Heart left ventricle (tissue), 16 donors: ENCODE measurements around the gene RSKR. TPM values are rescaled to one million over a fixed set of nuclear protein-coding genes. Genes with fewer than 3 reads are reported as not detected.
A peak's percentile ranks its signal among the peaks of the same experiment; 100 is the strongest.

Experiments used
- ATAC-seq, 4 donors: fragments of 200-7000 bp; cut with Tn5 transposase; one replicate each; pipeline ENCODE4 v1.9.1; 2020 to 2022; ENCODE audit warnings: moderate library complexity in 4 of 4, mild to moderate bottlenecking in 3 of 4, moderate number of reproducible peaks in 1 of 4
- DNase-seq, 5 donors: peaks; one replicate each; pipeline ENCODE4 v3.0.0-alpha.2; 2020
- H3K27ac ChIP-seq, 12 donors: fragments of 200-600 bp; sonication (generic) in 4 of 12; one replicate each; pipeline versions ENCODE4 v1.5.0 to v1.8.0; 2016 to 2022; ENCODE audit warnings: mild to moderate bottlenecking in 2 of 12
- H3K27me3 ChIP-seq, 9 donors: fragments of 200-600 bp; sonication (generic) in 2 of 9; one replicate each; pipeline versions ENCODE4 v1.5.1 to v1.8.0; 2016 to 2022; ENCODE audit warnings: mild to moderate bottlenecking in 3 of 9
- H3K36me3 ChIP-seq, 9 donors: fragments of 200-600 bp; sonication (generic) in 2 of 9; one replicate each; pipeline versions ENCODE4 v1.5.0 to v1.8.0; 2018 to 2022; ENCODE audit warnings: mild to moderate bottlenecking in 2 of 9
- H3K4me1 ChIP-seq, 12 donors: fragments of 200-600 bp; sonication (generic) in 4 of 12; one replicate each; pipeline versions ENCODE4 v1.5.0 to v1.8.0; 2016 to 2022; ENCODE audit warnings: mild to moderate bottlenecking in 3 of 12
- H3K4me3 ChIP-seq, 12 donors: fragments of 200-600 bp; sonication (generic) in 4 of 12; one replicate each; pipeline versions ENCODE4 v1.5.0 to v1.8.0; 2017 to 2022; ENCODE audit warnings: mild to moderate bottlenecking in 9 of 12, moderate library complexity in 4 of 12
- H3K9me3 ChIP-seq, 12 donors: fragments of 200-600 bp; sonication (generic) in 4 of 12; one replicate each; pipeline versions ENCODE4 v1.5.0 to v1.8.0; 2016 to 2022; ENCODE audit warnings: mild to moderate bottlenecking in 1 of 12
- POLR2A ChIP-seq, 2 donors: fragments of 450-650 bp; IDR thresholded peaks; one replicate each; pipeline ENCODE4 v1.6.1; 2017; ENCODE audit warnings: antibody characterized with exemption in 2 of 2, mild to moderate bottlenecking in 2 of 2, moderate library complexity in 2 of 2
- WGBS, 4 donors: extraction: QIAGEN DNeasy Blood & Tissue Kit in 2 of 4; methylation state at CpG; one replicate each; pipeline versions ENCODE4 v1.1.5 to v1.1.7; 2013 to 2018; 5-methylcytosine and 5-hydroxymethylcytosine counted together
- intact Hi-C, 10 donors: fragments of 100-400 bp; cut with DNase I; formaldehyde crosslinking; loops; one replicate each; pipeline versions ENCODE4 v1.11.1 to v1.14.2; 2022
- polyA plus RNA-seq, 2 donors: library from polyadenylated mRNA; stranded (reverse); fragments of 200-250 nt; gene quantifications; one replicate each; pipeline ENCODE4 v1.2.3, GENCODE V29; 2013
- total RNA-seq, 9 donors: library from RNA; depleted of rRNA in 2 of 9; stranded (reverse); fragments of >200 nt in 2 of 9; fragmentation: NEBNext Ultra II Directional in 3 of 9; extraction: Animal tissue kit (Norgen Biotek cat#: 25700) in 3 of 9; gene quantifications; one replicate each; pipeline versions ENCODE4 v1.1.0 to v1.2.4, GENCODE V29; 2016 to 2023
- TF ChIP-seq, protein P1 (sequence below), 12 donors: fragments of 200-600 bp; sonication (generic) in 4 of 12; IDR thresholded peaks; one replicate each; pipeline versions ENCODE4 v1.5.0 to v1.8.0; 2018 to 2022; ENCODE audit warnings: antibody characterized with exemption in 12 of 12, mild to moderate bottlenecking in 5 of 12
- donor health status: ischemic (EF 13 %, LVEDD 7.1; RV severe dilation, severe dysfunction).
- donor health status: healthy with polysubstance abuse.
- donor health status: DM: no; HTN: yes; CAD: no.
- donor health status: DM: no; HTN: no; CAD: no.
- donor health status: ischemic (EF 25% LVEDD 6.9; RV normal size, moderate dysfunction).
- donor health status: ischemic (EF 25% LVEDD 5.7; RV mildly dilated, moderate dysfunction).
- donor health status: healthy.
- donor health status: DM: yes; HTN: yes; CAD: no.
- donor health status: ischemic (EF 35%, LVEDD 5.7; RV mildly dilated, moderate dysfunction).
- donor health status: nonischemic (EF 11% LVEDD 7.7; RV severe dilation, severe dysfunction).
- donor health status: DM: yes; HTN: yes; CAD: no.
- donor health status: PGD.
- donor health status: ischemic (EF 29% LVEDD 5.4; RV normal size, mild dysfunction).
- donor health status: nonischemic (EF 23%, LVEDD 6.1; RV moderate dilation, normal function).

Gene RSKR
- total and polyA plus RNA-seq, 11 donors, result 2.8 to 8.3 (median 4.2) TPM

- no peaks in the 10 kb centered on the region for H3K9me3 ChIP-seq
- H3K4me1 ChIP-seq, result peaks cover 4 to 60% (median 33%) of the 10 kb centered on the region in 12 donors
- ATAC-seq, result peak; percentile 97 to 98 (median 98)
- peak within 1 kb of the TSS; percentile 67 to 97 (median 90) for H3K4me3 ChIP-seq
- peak; percentile 97 to 99 (median 98) for DNase-seq
- peak within 1 kb of the TSS; percentile 85 to 98 (median 94) for H3K27ac ChIP-seq
- intact Hi-C loops, result loop anchor here in 4 of 10 donors (2.0 to 5.0 kb wide), 6 partner anchors 46 to 74 kb away; partner anchors contain the start of genes PROCA1 (in 2 of the 4), RPL23A (in 2 of the 4), PIGS (in 1 of the 4) and RAB34 (in 1 of the 4)
- H3K36me3 ChIP-seq, result peaks cover 0 to 61% (median 51%) of the 10 kb centered on the region in 9 donors
- no peaks in the 10 kb centered on the region for H3K27me3 ChIP-seq
- 0 to 1% (median 1%) methylated on average over 18 to 89 of the region's 89 CpGs for WGBS, 4 donors
- peak in 1 of 2 donors; percentile 91 for TF ChIP-seq POLR2A (IDR thresholded peaks at IDR 0.05)
- TF ChIP-seq, protein P1, sequence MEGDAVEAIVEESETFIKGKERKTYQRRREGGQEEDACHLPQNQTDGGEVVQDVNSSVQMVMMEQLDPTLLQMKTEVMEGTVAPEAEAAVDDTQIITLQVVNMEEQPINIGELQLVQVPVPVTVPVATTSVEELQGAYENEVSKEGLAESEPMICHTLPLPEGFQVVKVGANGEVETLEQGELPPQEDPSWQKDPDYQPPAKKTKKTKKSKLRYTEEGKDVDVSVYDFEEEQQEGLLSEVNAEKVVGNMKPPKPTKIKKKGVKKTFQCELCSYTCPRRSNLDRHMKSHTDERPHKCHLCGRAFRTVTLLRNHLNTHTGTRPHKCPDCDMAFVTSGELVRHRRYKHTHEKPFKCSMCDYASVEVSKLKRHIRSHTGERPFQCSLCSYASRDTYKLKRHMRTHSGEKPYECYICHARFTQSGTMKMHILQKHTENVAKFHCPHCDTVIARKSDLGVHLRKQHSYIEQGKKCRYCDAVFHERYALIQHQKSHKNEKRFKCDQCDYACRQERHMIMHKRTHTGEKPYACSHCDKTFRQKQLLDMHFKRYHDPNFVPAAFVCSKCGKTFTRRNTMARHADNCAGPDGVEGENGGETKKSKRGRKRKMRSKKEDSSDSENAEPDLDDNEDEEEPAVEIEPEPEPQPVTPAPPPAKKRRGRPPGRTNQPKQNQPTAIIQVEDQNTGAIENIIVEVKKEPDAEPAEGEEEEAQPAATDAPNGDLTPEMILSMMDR (IDR thresholded peaks at IDR 0.05), result no peak
Observed at GRCh38 chr17:28644787-28645575, 31.0 kb upstream of the RSKR start, which contains the start of gene BLTP2. Gene BLTP2, minus strand, starts transcription at chr17:28645158. Its CDS starts 102 bp downstream, at chr17:28645056.

GRCh38 chr17:28643983-28644786 is 30.2 kb upstream of the RSKR start:
- peak overlapping the region; percentile 55 to 98 (median 94) for H3K27ac ChIP-seq
- ATAC-seq (peak in 1 of 4 donors; percentile 2), DNase-seq (peak in 2 of 5 donors; percentile 39 to 54)
- H3K36me3 ChIP-seq, result peaks cover 0 to 65% (median 56%) of the 10 kb centered on the region in 9 donors
- 0 to 2% (median 1%) methylated on average over 14 to 18 of the region's 18 CpGs for WGBS, 4 donors
- intact Hi-C loops, result loop anchor here in 2 of 10 donors (2.0 kb wide), 3 partner anchors 45 to 75 kb away; partner anchors contain the start of genes PROCA1 (in 1 of the 2), RPL23A (in 1 of the 2) and SPAG5 (in 1 of the 2)
- peaks cover 4 to 59% (median 33%) of the 10 kb centered on the region in 12 donors for H3K4me1 ChIP-seq
- H3K9me3 ChIP-seq, result no peaks in the 10 kb centered on the region
- peak overlapping the region; percentile 67 to 97 (median 90) for H3K4me3 ChIP-seq
- TF ChIP-seq, protein P1 (IDR thresholded peaks at IDR 0.05), result peak in 10 of 12 donors; percentile 13 to 49 (median 35)
- TF ChIP-seq POLR2A (IDR thresholded peaks at IDR 0.05), result no peak
- no peaks in the 10 kb centered on the region for H3K27me3 ChIP-seq

GRCh38 chr17:28641579-28641978 is 27.6 kb upstream of the RSKR start:
- no peak overlapping the region for H3K27ac ChIP-seq
- WGBS, 4 donors, result 89 to 94% (median 92%) methylated on average over 2 of the region's 2 CpGs
- intact Hi-C loops, result no loop called here
- no peaks in the 10 kb centered on the region for H3K9me3 ChIP-seq
- ATAC-seq (no peak), DNase-seq (no peak)
- H3K4me1 ChIP-seq, result peaks cover under 1 to 33% (median 26%) of the 10 kb centered on the region in 12 donors
- no peak overlapping the region for H3K4me3 ChIP-seq
- peaks cover 0 to 72% (median 69%) of the 10 kb centered on the region in 9 donors for H3K36me3 ChIP-seq
- TF ChIP-seq, protein P1 (IDR thresholded peaks at IDR 0.05), result no peak
- no peak for TF ChIP-seq POLR2A (IDR thresholded peaks at IDR 0.05)
- H3K27me3 ChIP-seq, result no peaks in the 10 kb centered on the region
